Measurements from ENCODE around the gene SRGAP2C.

Gene SRGAP2C

DNA sequence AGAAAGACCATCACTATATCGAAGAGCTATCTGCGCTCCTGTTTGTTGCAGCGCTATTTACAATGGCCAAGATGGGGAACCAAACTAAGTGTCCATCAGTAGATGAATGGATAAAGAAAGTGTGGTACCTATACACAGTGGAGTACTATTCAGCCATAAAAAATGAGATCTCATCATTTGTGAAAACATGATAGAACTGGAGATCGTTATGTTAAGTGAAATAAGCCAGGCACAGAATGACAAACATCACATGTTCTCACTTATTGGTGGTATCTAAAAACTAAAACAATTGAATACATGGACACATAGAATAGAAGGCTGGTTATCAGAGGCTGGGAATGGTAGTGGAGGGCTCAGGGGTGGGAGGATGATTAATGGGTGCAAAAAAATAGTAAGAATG lies 256.2 kb downstream of the SRGAP2C start:
- DNase-seq = no peak

All from activated CD8-positive, alpha-beta memory T cell treated with anti-CD3 and anti-CD28 coated beads for 24 hours (primary cell).